HG03565 (cell line): ENCODE data around the gene TSN.
"Not testable (repeated sequence)": the region's sequence is repeated elsewhere in the genome, so short reads cannot be mapped to it uniquely, and the experiment has no call there.

Experiments
- ATAC-seq: cut with Tn5 transposase; IDR thresholded peaks from one replicate; pipeline ENCODE4 v1.9.1; 2021; ENCODE audit warnings: mild to moderate bottlenecking, moderate library complexity; ENCODE audit not compliant: unreplicated experiment

TSN gene

GRCh38 chr2:121796239-121796638 is 40.8 kb downstream of the TSN start:
- ATAC-seq: no peak

DNA sequence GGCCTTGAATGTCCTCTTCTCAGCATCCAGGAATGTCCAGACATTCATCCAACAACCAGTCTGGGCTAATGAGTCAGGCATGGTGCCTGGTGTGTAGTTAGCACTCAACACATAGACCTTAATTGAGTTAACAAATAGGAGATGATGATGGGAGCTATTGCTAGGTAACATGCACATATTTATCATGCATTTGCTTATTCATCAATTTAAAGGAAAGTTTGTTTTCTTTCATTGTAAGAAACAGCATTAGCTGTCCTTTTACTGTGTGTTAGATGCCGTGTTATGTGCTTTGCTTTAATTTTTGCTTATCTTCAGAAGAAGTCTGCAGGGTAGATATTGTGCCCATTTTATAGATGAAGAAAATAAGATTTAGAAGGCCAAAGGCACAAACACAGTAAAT is 43.2 kb downstream of the TSN start:
- no peak for ATAC-seq

DNA sequence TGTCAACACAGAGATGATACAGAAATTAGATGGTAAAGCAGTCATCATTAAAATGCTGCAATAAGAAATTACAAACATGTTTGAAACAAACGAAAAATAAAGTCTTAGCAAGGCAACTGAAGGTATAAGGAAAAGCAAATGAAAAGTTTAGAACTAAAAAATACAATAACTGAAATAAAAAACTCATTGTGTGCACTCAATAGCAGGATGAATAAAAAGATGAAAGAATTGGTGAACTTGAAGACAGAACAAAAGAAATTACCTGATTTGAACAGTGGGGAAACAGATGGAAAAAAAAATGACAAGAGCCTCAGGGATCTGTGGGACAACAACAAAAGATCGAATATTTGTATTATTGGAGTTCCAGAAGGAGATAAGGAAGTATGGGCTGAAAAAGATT is 46.5 kb downstream of the TSN start:
- ATAC-seq: no peak

- ATAC-seq: no peak
These were observed 48.1 kb downstream of the TSN start for GRCh38 chr2:121803503-121803902.

GRCh38 chr2:121804340-121804739 is 48.9 kb downstream of the TSN start:
- peak; percentile 90 for ATAC-seq

DNA sequence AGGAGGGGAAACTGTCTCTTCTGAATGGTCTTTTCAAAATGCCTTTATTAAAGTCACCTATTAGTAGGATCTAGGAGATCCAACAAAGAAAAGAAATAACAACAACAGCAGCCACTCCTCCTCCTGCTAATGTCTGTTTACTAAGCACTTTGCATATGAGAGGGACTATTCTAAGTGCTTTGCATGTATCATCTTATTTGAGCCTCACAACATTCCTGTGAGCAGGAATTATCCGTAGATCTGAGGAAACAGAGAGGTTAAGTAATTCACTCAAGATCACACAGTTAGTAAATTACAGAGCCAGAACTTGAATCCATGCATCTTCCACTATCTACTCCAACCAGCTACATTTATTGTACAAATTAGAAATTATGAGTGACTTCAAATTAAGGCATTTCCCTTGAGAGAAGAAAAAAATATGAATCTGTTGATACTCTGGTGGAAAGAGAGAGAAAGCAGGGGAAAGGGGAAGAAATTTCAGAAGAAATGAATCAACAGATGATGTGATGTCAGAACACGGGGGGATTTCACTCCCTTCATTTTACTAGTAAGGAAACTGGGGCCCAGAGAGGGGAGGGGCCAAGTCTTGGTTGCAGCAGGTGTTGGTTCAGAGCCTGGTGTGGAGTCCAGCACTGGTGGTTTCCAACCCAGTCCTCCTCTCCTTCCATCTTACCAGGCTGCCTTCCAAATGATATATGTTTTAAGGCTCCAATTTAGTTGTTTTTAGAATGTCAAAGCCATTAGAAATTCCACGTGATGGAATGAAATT is 49.7 kb downstream of the TSN start:
- ATAC-seq: no peak

- ATAC-seq: no peak
These were observed 50.3 kb downstream of the TSN start for GRCh38 chr2:121805766-121806143.

- not testable (repeated sequence) for ATAC-seq
These were observed 52.3 kb downstream of the TSN start for GRCh38 chr2:121807771-121808170.

- ATAC-seq: no peak
These were observed 54.2 kb downstream of the TSN start for GRCh38 chr2:121809607-121810006.

GRCh38 chr2:121810959-121811853 is 55.8 kb downstream of the TSN start:
- peak; percentile 78 for ATAC-seq

GRCh38 chr2:121813083-121813482 is 57.6 kb downstream of the TSN start:
- ATAC-seq: not testable (repeated sequence)

DNA sequence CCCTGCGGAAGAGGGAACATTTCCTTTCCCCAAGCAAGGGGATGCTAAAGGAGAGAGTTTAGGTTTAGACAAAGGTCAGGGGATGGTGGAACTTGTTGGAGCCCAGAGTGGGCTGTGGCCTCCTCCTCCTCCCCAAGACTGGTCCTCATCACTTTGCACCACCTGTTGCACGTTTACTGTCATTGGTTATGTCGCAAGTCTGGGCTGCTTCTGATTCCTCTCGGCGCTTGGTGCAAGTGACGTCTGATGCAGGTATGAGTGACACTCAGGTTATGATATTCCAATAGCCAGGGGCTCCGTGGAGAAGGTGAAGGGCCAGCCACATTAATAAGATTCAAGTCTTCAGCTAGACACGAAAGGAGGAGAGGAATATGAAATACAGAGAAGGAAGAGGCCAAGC is 59.8 kb downstream of the TSN start:
- ATAC-seq: no peak

GRCh38 chr2:121816797-121817196 is 61.3 kb downstream of the TSN start:
- no peak for ATAC-seq

DNA sequence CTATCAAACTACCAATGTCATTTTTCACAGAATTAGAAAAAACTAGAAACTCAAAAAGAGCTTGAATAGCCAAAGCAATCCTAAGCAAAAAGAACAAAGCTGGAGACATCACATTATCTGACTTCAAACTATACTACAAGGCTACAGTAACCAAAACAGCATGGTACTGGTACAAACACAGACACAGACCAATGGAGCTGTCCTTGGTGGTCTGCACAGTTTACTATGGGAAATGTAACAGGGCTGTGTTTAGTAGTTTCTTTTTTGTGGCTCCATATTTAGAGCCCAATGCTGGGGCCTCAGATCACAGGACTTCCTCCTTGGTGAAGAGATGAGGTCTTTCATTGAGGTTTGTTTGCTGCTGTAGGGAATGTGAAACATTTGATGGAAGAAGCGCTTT is 61.9 kb downstream of the TSN start:
- not testable (repeated sequence) for ATAC-seq
